Astrocyte of the cerebellum (primary cell): ENCODE measurements around the gene DNM3.

Source experiments
- DNase-seq: peaks from one replicate; pipeline ENCODE4 v3.0.0-alpha.2; 2011; ENCODE audit warnings: low read depth
- H3K4me3 ChIP-seq: 2 replicates; pipeline ENCODE4 v1.5.1; 2011; ENCODE audit warnings: mild to moderate bottlenecking, low read depth, low read length, moderate library complexity
- in situ Hi-C: cut with HindIII; loops from 2 replicates; pipeline ENCODE4 v1.10.0; 2017; ENCODE audit warnings: low sequenced_read_pairs
- TF ChIP-seq, protein P1 (sequence below): IDR thresholded peaks from 2 replicates; pipeline ENCODE4 v1.5.1; 2012; ENCODE audit warnings: low read length, low read depth, moderate library complexity, mild to moderate bottlenecking; ENCODE audit errors: missing control alignments

DNM3 gene

DNA sequence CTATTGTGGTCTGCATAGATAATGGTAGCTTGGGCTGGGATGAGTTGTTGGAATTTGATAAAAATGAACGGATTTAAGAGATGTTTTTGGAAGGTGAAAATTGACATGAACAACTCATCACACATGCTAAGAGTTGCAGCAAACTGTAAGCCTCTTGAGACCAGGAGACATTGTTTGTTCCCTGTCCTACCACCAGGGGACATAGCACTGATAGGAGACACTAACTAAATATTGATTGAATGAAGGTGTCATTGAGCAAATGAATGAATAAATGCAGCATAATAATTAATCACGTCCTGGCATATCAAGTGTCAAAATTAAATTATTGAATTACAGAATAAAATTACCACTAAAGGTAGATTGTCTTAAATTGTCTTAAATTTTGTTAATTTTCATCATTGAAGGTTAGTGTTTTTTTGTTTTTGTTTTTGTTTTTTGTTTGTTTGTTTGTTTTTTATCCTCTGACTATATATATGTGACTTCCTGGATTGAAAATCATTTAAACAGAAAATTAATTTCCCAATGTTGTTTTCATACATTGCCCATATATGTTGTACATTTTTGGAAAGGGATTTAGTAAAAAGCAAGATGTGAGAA lies 293.9 kb downstream of the DNM3 start:
- in situ Hi-C loops, result no loop called here
- DNase-seq, result no peak
- TF ChIP-seq, protein P1, sequence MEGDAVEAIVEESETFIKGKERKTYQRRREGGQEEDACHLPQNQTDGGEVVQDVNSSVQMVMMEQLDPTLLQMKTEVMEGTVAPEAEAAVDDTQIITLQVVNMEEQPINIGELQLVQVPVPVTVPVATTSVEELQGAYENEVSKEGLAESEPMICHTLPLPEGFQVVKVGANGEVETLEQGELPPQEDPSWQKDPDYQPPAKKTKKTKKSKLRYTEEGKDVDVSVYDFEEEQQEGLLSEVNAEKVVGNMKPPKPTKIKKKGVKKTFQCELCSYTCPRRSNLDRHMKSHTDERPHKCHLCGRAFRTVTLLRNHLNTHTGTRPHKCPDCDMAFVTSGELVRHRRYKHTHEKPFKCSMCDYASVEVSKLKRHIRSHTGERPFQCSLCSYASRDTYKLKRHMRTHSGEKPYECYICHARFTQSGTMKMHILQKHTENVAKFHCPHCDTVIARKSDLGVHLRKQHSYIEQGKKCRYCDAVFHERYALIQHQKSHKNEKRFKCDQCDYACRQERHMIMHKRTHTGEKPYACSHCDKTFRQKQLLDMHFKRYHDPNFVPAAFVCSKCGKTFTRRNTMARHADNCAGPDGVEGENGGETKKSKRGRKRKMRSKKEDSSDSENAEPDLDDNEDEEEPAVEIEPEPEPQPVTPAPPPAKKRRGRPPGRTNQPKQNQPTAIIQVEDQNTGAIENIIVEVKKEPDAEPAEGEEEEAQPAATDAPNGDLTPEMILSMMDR, result peak; percentile 11
- no peak overlapping the region for H3K4me3 ChIP-seq

DNA sequence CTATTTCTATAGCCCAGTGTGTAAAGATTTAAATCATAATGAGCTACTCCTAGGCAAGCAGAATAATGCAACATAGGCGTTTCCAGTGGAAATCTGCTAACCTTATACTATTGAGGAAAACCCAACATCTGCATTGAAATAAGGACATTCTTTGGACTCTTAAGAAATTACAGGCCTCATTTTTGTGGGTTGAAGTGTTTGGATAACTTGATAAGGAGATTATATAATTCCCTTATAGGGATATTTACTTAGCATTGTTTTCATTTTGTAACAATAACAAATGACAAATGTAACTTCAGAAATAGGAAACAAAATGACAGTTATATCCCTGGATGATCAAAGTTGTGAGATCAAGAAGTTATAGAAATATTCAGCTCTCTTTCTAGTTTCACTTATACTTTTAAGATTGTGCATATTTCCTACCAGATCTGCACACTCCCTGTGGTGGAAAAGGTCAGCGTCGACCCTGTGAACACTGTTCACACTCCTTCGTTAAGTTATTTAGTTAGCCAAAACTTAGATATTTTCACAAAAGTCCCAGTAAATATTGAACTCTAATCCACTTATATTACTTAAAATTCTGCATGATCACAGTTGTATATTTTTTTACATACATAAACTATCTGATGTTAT lies 294.8 kb downstream of the DNM3 start:
- TF ChIP-seq, protein P1, result no peak
- no peak overlapping the region for H3K4me3 ChIP-seq
- DNase-seq, result peak; percentile 40
- in situ Hi-C loops, result no loop called here

DNA sequence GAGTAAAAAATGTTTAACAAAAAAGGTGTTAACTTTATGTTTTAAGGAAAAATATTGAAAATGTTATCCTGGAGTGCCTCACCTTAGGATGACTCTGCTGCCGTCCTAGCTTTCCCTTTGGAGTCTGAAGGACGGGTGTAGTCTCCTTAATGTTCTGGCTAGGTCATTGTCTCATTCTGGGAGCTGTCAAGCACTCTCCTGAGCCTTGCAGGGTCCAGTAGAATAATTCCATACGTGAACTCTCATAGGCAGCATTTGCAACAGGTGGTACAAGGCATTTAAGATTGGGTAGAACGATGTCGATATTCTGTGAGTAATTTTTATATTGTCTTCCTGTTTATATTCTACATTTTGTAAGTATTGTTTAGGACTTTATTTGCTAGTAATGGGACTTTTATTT lies 295.6 kb downstream of the DNM3 start:
- in situ Hi-C loops, result no loop called here
- no peak for DNase-seq
- TF ChIP-seq, protein P1, result no peak
- no peak overlapping the region for H3K4me3 ChIP-seq

DNA sequence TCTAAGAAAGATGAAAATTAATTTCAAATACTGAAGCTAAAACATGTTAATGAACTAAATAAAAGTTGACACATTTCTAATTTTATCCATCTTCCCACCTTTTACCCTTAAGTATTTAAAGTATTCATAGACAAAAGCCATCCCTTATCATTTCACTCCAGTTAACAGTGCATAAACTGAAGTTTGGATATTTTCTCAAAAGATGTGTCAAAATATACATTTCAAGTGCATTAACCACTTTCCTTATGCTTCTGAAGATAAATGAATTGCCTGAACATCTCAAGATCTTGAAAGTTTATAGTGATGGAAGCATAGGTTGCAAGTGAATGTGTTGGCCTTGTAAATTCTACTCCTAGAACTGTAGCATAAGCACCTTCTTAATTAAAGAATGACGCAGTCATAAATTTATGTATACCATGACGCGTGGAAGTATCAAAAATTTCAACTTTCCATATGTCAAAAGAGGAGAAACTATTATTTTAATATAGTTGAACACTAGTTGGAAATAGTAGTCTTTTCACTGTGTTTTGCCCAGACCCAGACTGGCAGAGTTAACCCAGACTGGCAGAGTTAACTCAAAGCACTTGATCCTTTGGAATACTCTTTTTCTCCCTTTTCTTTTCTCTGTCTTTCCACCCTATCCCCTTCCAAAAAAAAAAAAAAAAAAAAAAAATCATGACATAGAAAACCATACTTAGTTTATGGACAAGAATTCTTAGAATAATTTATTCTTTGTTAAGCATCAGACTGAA lies 296.6 kb downstream of the DNM3 start:
- TF ChIP-seq, protein P1, result no peak
- in situ Hi-C loops, result no loop called here
- no peak overlapping the region for H3K4me3 ChIP-seq
- DNase-seq, result no peak

DNA sequence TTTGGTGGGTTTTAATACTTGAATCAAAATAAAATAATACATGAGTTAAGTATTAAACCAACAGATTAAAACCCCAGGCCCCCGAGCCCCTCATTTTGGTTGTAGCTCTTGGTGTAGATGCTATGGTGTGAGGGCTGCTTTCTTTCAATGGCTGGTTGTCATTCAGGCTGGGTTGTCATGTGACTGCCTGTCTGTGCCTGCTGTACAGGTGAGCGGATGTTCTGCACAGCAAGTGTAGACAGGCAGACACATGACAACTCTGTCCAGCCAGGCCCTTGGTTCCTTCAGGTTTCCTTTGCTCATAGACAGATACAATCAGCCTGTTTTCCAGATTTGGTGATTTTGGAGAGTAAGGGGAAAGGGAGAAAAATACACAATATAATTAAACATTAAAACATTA lies 297.3 kb downstream of the DNM3 start:
- no peak overlapping the region for H3K4me3 ChIP-seq
- in situ Hi-C loops, result no loop called here
- no peak for DNase-seq
- TF ChIP-seq, protein P1, result no peak

DNA sequence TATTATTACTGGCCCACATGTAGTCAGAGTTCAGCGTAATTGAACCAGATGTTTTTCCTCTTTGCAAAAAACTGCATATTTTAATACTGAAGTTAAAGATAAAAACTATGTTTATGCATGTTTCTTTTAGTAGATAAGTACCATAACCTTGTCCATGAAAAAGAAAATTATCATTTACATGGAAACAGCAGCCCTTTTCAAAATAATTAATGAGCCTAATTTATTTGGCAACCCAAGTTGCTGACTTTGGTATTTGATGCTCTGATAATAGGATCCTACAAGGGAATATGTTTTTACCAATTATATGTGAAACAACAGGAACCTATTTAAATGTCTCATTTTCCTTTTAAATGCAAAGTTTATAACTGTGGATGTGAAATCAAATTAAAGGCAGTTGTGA lies 297.9 kb downstream of the DNM3 start:
- no peak overlapping the region for H3K4me3 ChIP-seq
- DNase-seq, result no peak
- in situ Hi-C loops, result no loop called here
- TF ChIP-seq, protein P1, result no peak
